Uterus (tissue), 2 donors: ENCODE results near the gene NPAS1.

ENCODE experiments used
- CTCF ChIP-seq, 4 experiments: fragments of 200-600 bp in 2 of 4; fragments of 450-650 bp in 2 of 4; sonication (generic) in 2 of 4; IDR thresholded peaks; one replicate each; pipeline ENCODE4 v1.5.1; 2016 to 2019; ENCODE audit warnings: antibody characterized with exemption in 4 of 4, mild to moderate bottlenecking in 2 of 4, moderate library complexity in 1 of 4
- POLR2A ChIP-seq, 2 donors: fragments of 450-650 bp; IDR thresholded peaks; one replicate each; pipeline ENCODE4 v1.6.1; 2016; ENCODE audit warnings: antibody characterized with exemption in 2 of 2, mild to moderate bottlenecking in 1 of 2, moderate library complexity in 1 of 2

- TF ChIP-seq CTCF (IDR thresholded peaks at IDR 0.05) (no peak), POLR2A (IDR thresholded peaks at IDR 0.05) (no peak)
Measured at GRCh38 chr19:47003611-47004465, 15.8 kb upstream of the NPAS1 start.
